ENCODE data around the gene IGFBP7. TPM values are rescaled to one million over a fixed set of nuclear protein-coding genes. Genes with fewer than 3 reads are reported as not detected.

IGFBP7 gene
- total RNA-seq, 1 donor: 234 TPM

DNA sequence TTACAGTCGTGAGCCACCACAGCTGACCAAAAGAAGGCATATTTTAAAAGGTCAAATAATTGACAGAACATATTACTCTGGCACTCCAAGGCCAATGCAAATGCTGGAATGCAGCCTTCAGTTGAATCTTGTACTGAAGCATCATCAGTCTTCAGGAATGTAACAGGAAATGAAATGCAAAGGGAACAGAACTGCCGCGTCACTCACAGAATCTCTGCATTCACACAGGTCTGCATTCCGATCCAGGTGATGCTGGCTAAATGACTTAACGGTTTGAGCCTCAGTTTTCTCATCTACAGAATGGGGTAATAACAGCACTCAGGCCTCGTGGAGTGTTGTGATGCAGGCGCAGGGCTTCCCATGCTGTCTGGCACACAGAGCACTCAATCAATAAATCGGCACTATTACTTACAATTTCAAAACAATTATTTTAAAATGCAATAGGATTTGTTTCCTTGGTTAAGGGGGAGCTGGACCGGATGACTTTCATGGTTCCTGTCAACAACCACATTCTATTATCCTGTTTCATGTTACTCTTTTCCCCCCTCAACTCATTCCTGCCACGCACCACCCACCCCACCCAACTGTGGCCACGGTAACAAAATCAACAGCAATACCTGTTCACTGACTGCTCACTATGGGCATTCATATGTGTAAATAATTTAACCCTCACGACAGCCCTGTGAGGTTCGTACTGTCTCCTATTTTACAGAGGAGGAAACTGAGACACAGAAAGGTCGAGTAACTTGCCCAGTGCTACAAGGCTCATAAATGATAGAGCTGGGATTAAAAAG, 32.4 kb downstream of the IGFBP7 start:
- H3K4me3 ChIP-seq (ENCODE audit: low read depth, low read length): no peak overlapping the region
- TF ChIP-seq, protein P1, sequence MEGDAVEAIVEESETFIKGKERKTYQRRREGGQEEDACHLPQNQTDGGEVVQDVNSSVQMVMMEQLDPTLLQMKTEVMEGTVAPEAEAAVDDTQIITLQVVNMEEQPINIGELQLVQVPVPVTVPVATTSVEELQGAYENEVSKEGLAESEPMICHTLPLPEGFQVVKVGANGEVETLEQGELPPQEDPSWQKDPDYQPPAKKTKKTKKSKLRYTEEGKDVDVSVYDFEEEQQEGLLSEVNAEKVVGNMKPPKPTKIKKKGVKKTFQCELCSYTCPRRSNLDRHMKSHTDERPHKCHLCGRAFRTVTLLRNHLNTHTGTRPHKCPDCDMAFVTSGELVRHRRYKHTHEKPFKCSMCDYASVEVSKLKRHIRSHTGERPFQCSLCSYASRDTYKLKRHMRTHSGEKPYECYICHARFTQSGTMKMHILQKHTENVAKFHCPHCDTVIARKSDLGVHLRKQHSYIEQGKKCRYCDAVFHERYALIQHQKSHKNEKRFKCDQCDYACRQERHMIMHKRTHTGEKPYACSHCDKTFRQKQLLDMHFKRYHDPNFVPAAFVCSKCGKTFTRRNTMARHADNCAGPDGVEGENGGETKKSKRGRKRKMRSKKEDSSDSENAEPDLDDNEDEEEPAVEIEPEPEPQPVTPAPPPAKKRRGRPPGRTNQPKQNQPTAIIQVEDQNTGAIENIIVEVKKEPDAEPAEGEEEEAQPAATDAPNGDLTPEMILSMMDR (IDR thresholded peaks at IDR 0.05; ENCODE audit: insufficient read depth, low read depth, low read length): no peak
- DNase-seq (ENCODE audit: low read depth): no peak

GRCh38 chr4:57076646-57077045, 33.5 kb downstream of the IGFBP7 start:
- H3K4me3 ChIP-seq (ENCODE audit: low read depth, low read length): no peak overlapping the region
- DNase-seq (ENCODE audit: low read depth): no peak
- TF ChIP-seq, protein P1 (IDR thresholded peaks at IDR 0.05; ENCODE audit: insufficient read depth, low read depth, low read length): no peak

DNA sequence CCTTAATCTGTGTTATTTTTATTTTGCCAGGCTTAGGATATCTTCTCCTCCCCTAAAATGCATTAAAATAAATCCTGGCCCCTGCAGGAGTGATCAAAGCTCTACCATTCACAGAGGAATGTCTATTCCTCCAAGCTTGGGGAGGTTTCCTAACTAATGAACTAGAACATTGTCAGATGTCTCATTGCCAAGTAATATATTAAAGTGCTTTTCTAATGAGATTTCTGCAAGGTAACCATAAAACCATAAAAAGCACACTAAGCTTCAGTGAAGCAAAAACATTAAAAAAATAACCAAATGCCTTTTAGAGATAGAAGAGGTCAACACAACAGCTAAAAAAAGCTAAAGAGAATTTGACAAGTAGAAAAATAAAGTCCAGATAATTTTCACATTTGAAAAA, 34.8 kb downstream of the IGFBP7 start:
- no peak for DNase-seq (ENCODE audit: low read depth)
- TF ChIP-seq, protein P1 (IDR thresholded peaks at IDR 0.05; ENCODE audit: insufficient read depth, low read depth, low read length): no peak
- no peak overlapping the region for H3K4me3 ChIP-seq (ENCODE audit: low read depth, low read length)

DNA sequence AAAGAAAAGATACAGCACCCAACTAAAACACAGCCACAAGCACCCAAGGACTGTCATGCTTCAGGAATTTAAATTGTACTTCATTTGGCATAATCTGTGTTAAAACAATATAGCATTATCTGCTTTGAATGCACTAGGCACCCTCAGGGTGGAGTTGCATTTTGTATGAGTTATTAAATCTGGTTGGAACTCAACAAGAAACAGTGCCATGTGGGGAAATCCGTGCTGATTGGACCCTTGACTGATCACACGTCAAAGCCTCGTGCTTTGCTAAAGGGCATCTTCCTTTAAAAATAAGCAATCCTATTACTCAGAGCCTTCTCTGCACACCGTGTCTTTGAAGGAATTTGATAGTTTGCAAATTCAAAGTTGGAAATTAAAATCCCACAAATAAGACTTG, 35.4 kb downstream of the IGFBP7 start:
- DNase-seq (ENCODE audit: low read depth): peak; percentile 68
- no peak overlapping the region for H3K4me3 ChIP-seq (ENCODE audit: low read depth, low read length)
- TF ChIP-seq, protein P1 (IDR thresholded peaks at IDR 0.05; ENCODE audit: insufficient read depth, low read depth, low read length): no peak

- no peak overlapping the region for H3K4me3 ChIP-seq (ENCODE audit: low read depth, low read length)
- no peak for DNase-seq (ENCODE audit: low read depth)
- TF ChIP-seq, protein P1 (IDR thresholded peaks at IDR 0.05; ENCODE audit: insufficient read depth, low read depth, low read length): no peak
Observed at GRCh38 chr4:57073559-57073958, 36.6 kb downstream of the IGFBP7 start.

DNA sequence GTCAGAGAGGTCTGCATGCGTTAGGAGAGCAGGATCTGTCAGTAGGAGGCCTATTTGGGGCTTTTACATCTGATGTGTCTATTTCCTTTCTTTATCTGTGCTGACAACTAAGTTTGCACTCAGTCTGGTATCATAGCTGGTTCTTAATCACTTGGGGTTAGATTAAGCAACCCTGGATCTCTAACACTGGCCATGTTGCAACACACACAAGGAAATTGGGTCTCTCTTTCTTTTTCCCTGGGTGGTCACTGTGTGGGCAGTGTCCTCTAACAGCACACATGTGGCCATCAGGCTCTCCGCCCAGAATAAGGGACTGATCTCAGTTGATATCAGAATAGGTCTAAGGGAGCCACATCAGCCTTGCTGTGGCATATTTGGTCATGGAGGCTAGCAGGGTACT, 38.9 kb downstream of the IGFBP7 start:
- TF ChIP-seq, protein P1 (IDR thresholded peaks at IDR 0.05; ENCODE audit: insufficient read depth, low read depth, low read length): no peak

DNA sequence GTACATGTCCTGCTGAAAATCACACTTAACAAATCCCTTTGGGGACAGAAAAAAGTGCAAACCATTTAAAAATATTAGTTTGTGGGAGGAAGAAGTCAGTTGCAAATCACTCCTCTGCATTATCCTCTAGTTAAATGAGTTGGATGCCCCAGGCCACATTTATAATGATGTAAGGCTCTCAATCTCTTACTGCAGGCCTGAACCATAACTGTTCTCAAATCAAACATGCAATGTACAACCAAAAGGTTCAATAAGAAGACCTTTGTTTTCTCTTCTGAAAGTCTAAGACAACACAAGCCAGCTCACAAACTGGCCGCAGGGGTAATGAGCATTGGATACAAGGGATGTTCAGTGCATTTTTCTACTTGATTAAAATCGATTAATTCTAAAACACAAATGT, 39.7 kb downstream of the IGFBP7 start:
- DNase-seq (ENCODE audit: low read depth): no peak
- TF ChIP-seq, protein P1 (IDR thresholded peaks at IDR 0.05; ENCODE audit: insufficient read depth, low read depth, low read length): no peak
- H3K4me3 ChIP-seq (ENCODE audit: low read depth, low read length): no peak overlapping the region

More for the DNA sequence above, 38.9 kb downstream of the IGFBP7 start:
- H3K4me3 ChIP-seq (ENCODE audit: low read depth, low read length): no peak overlapping the region
- peak; percentile 89 for DNase-seq (ENCODE audit: low read depth)

All from fibroblast of villous mesenchyme (primary cell).